Measurements from ENCODE around the gene PRPH. TPM values are rescaled to one million over a fixed set of nuclear protein-coding genes. Genes with fewer than 3 reads are reported as not detected.

The PRPH gene
- total and polyA plus RNA-seq, 2 of the 13 experiments (the other 11 are each of a cell fraction or from before 2014, with no cell fraction given), result 0.12 TPM; not detected in 1

- TF ChIP-seq ARID5B (CRISPR knock-in tag; IDR thresholded peaks at IDR 0.05), result no peak
Measured at GRCh38 chr12:49304161-49304560, 9.2 kb downstream of the PRPH start (continued).

GRCh38 chr12:49305762-49306510, 11.0 kb downstream of the PRPH start:
- H3K27ac ChIP-seq (ENCODE audit: extremely low read length, insufficient read depth, low read length), result no peak overlapping the region
- no peaks in the 10 kb centered on the region for H4K20me1 ChIP-seq (ENCODE audit: insufficient read depth, low read length)
- H2AFZ ChIP-seq (ENCODE audit: low read length), result no peak overlapping the region
- intact Hi-C loops (cut with micrococcal nuclease; ENCODE audit: unreplicated experiment) (no loop called here), in situ Hi-C loops (cut with HindIII; ENCODE audit: extremely low pct_ligation_motif_present, low pct_unique_long_range_greater_than_20kb) (no loop called here)
- peak overlapping the region; percentile 61 for H3K4me2 ChIP-seq (ENCODE audit: low read depth, low read length)
- no peak for DNase-seq (ENCODE audit: low spot score)
- POLR2A ChIA-PET, result interaction anchor here (1.3 kb wide), 1 partner anchor 16 kb away, joined by 5 read pairs; no protein-coding TSS in a partner anchor
- H3K4me3 ChIP-seq (replicated peaks in 1 of 3; ENCODE audit: insufficient read depth in 1 of 3, low read depth in 2 of 3, low read length in 3 of 3), result no peak overlapping the region
- H3K9ac ChIP-seq (ENCODE audit: insufficient read depth, low read depth, low read length), result no peak overlapping the region
- FAIRE-seq, result peak; percentile 71
- no TSS peak for BruUV-seq (replicated peaks)
- CTCF ChIA-PET (ENCODE audit: low intra/inter-chr PET ratio, low total read pairs), result no interaction called here
- no peaks in the 10 kb centered on the region for H3K36me3 ChIP-seq (replicated peaks in 1 of 2; ENCODE audit: control insufficient read depth in 1 of 2, insufficient read depth in 2 of 2, low read length in 2 of 2)
- WGBS (ENCODE audit: low lambda C conversion rate), result 6% methylated on average over 6 of the region's 6 CpGs
- no peaks in the 10 kb centered on the region for H3K9me3 ChIP-seq (ENCODE audit: low read length)
- ATAC-seq, result no peak
- no peaks in the 10 kb centered on the region for H3K79me2 ChIP-seq (ENCODE audit: insufficient read depth, low read length)
- H3K27me3 ChIP-seq (ENCODE audit: control insufficient read depth in 1 of 2, insufficient read depth in 2 of 2, low read length in 2 of 2), result peaks cover 0 to 4% of the 10 kb centered on the region in 2 experiments; a peak in 2 of 5 replicates
- peaks cover 13% of the 10 kb centered on the region for H3K4me1 ChIP-seq (ENCODE audit: insufficient read depth, low read length)
- TF ChIP-seq ZNF17 (CRISPR knock-in tag; IDR thresholded peaks at IDR 0.05) (no peak), SOX5 (CRISPR knock-in tag; IDR thresholded peaks at IDR 0.05; ENCODE audit: borderline replicate concordance) (peak; percentile 35; the same call in 1 of the 2 replicates), SMAD1 (CRISPR knock-in tag; IDR thresholded peaks at IDR 0.05; ENCODE audit: borderline replicate concordance, low read depth) (no peak), HOXA7 (CRISPR knock-in tag; IDR thresholded peaks at IDR 0.05) (no peak), SIN3A (IDR thresholded peaks at IDR 0.05; ENCODE audit: borderline replicate concordance, low read depth, low read length) (no peak), HIVEP1 (CRISPR knock-in tag; IDR thresholded peaks at IDR 0.05) (no peak), ARID5B (CRISPR knock-in tag; IDR thresholded peaks at IDR 0.05) (0 out of 2 replicates have a peak, but pooled peaks have one; percentile 15), ZNF761 (CRISPR knock-in tag; conservative IDR thresholded peaks at IDR 0.05) (no peak), TRIM24 (CRISPR knock-in tag; IDR thresholded peaks at IDR 0.05) (no peak), ZNF556 (CRISPR knock-in tag; IDR thresholded peaks at IDR 0.05; ENCODE audit: borderline replicate concordance) (no peak), RCOR2 (CRISPR knock-in tag; IDR thresholded peaks at IDR 0.05) (0 out of 2 replicates have a peak, but pooled peaks have one; percentile 21), GLMP (CRISPR knock-in tag; IDR thresholded peaks at IDR 0.05; ENCODE audit: borderline replicate concordance) (no peak)

Data from HepG2 (cell line).